ENCODE measurements around the gene ABHD5. TPM values are rescaled to one million over a fixed set of nuclear protein-coding genes. Genes with fewer than 3 reads are reported as not detected.

The ABHD5 gene
- total and polyA plus RNA-seq, 2 of the 8 experiments (the other 6 are each of a cell fraction or from before 2014, with no cell fraction given): 10.5 to 16.4 TPM

- Histone ChIP-seq H3K4me2 (ENCODE audit: insufficient read depth in 1 of 2, low read depth in 2 of 2, low read length in 2 of 2) (no peak overlapping the region), H2BK12ac (ENCODE audit: low read depth, low read length) (no peak overlapping the region), H4K20me1 (replicated peaks in 1 of 2; ENCODE audit: control insufficient read depth in 1 of 2, insufficient read depth in 2 of 2, low read length in 2 of 2) (no peaks in the 10 kb centered on the region), H2AK5ac (ENCODE audit: low read depth, low read length) (no peak overlapping the region), H3K23me2 (ENCODE audit: low read depth, low read length) (no peaks in the 10 kb centered on the region; the same call in 1 of the 2 replicates), H3K23ac (ENCODE audit: insufficient read length) (no peak overlapping the region), H2AFZ (ENCODE audit: low read length) (no peak overlapping the region), H2BK5ac (ENCODE audit: low read depth, low read length) (no peak overlapping the region), H3K27me3 (replicated peaks in 1 of 4; ENCODE audit: control insufficient read depth in 3 of 4, extremely low read depth in 1 of 4, insufficient read depth in 3 of 4, low read length in 3 of 4) (no peaks in the 10 kb centered on the region), H3K14ac (ENCODE audit: insufficient read length) (no peak overlapping the region), H3K79me1 (ENCODE audit: low read depth, low read length) (no peaks in the 10 kb centered on the region), H3K4ac (replicated peaks; ENCODE audit: insufficient read length, low read depth, low read length) (no peak overlapping the region), H3K27ac (ENCODE audit: low read depth, low read length) (no peak overlapping the region), H3K4me3 (ENCODE audit: extremely low read depth in 1 of 4, insufficient read depth in 2 of 4, low read depth in 3 of 4, low read length in 4 of 4) (no peak overlapping the region), H4K5ac (ENCODE audit: insufficient read length, low read depth, low read length) (no peak overlapping the region), H3K79me2 (ENCODE audit: control insufficient read depth in 1 of 2, insufficient read depth in 2 of 2, low read length in 2 of 2) (no peaks in the 10 kb centered on the region), H2BK20ac (ENCODE audit: low read length) (no peak overlapping the region), H3K18ac (ENCODE audit: extremely low read depth, low read length) (no peak overlapping the region), H3K4me1 (replicated peaks in 1 of 4; ENCODE audit: control insufficient read depth in 3 of 4, insufficient read depth in 4 of 4, low read length in 3 of 4) (peaks cover 0 to 8% (median 4%) of the 10 kb centered on the region in 4 experiments; a peak in 4 of 7 replicates), H3K56ac (replicated peaks; ENCODE audit: insufficient read length, low read depth, low read length) (no peak overlapping the region), H2BK15ac (ENCODE audit: low read length) (no peak overlapping the region), H4K91ac (replicated peaks; ENCODE audit: insufficient read length, low read length) (no peak overlapping the region), H2BK120ac (replicated peaks; ENCODE audit: low read depth, low read length) (no peak overlapping the region), H3K9me3 (ENCODE audit: insufficient read depth in 2 of 2, low read depth in 1 of 2, low read length in 1 of 2) (no peaks in the 10 kb centered on the region), H4K8ac (ENCODE audit: extremely low read depth, insufficient read depth, low read length) (no peak overlapping the region), H3K36me3 (ENCODE audit: control insufficient read depth in 2 of 4, insufficient read depth in 4 of 4, low read length in 3 of 4) (no peaks in the 10 kb centered on the region), H3K9ac (replicated peaks in 1 of 4; ENCODE audit: extremely low read depth in 1 of 4, low read depth in 3 of 4, low read length in 3 of 4) (no peak overlapping the region)
- CTCF ChIA-PET (ENCODE audit: partially characterized antibody): interaction anchor here (1.0 to 1.3 kb wide), 2 partner anchors 8 to 9 kb away, joined by 3 read pairs; no protein-coding TSS in a partner anchor
- 100% methylated on average over 2 of the region's 2 CpGs; no CpG with 5 or more reads in 1 of the 2 experiments for WGBS, 2 experiments (ENCODE audit: extremely low coverage in 1 of 2, insufficient coverage in 1 of 2, insufficient read length in 1 of 2, insufficient replicate concordance in 2 of 2, low coverage in 1 of 2, low lambda C conversion rate in 2 of 2, missing lambda C conversion rate in 1 of 2)
- DNase-seq (ENCODE audit: low read depth in 1 of 2, low spot score in 2 of 2) (no peak), FAIRE-seq (no peak)
- TF ChIP-seq POU5F1 (IDR thresholded peaks at IDR 0.05; ENCODE audit: low read depth, low read length) (no peak), POLR2A (IDR thresholded peaks at IDR 0.05; ENCODE audit: control extremely low read depth in 1 of 2, low read depth in 2 of 2, low read length in 2 of 2) (no peak), EP300 (IDR thresholded peaks at IDR 0.05; ENCODE audit: borderline replicate concordance in 1 of 2, low read depth in 2 of 2, low read length in 2 of 2) (no peak), SIN3A (conservative IDR thresholded peaks at IDR 0.05 in 1 of 2, IDR thresholded peaks at IDR 0.05 in 1 of 2; ENCODE audit: low read depth in 1 of 2, low read length in 2 of 2) (no peak), ASH2L (IDR thresholded peaks at IDR 0.05; ENCODE audit: low read length) (no peak), SP1 (IDR thresholded peaks at IDR 0.05; ENCODE audit: low read depth, low read length) (no peak), SIRT6 (IDR thresholded peaks at IDR 0.05; ENCODE audit: low read length) (no peak)
- POLR2A ChIA-PET (ENCODE audit: partially characterized antibody): no interaction called here
Measured at GRCh38 chr3:43759938-43760337, 69.2 kb downstream of the ABHD5 start.
